HG03432 (cell line): Measurements from ENCODE around the gene GTPBP3.
A peak's percentile ranks its signal among the peaks of the same experiment; 100 is the strongest.
"Not testable (repeated sequence)": the region's sequence is repeated elsewhere in the genome, so short reads cannot be mapped to it uniquely, and the experiment has no call there.

Source experiments
- ATAC-seq: cut with Tn5 transposase; IDR thresholded peaks from one replicate; pipeline ENCODE4 v1.9.1; 2021; ENCODE audit warnings: mild to moderate bottlenecking, moderate library complexity; ENCODE audit not compliant: unreplicated experiment

Gene GTPBP3

GRCh38 chr19:17336872-17337674 lies at the start of gene GTPBP3:
TSS of gene GTPBP3 (plus strand) at chr19:17337553. CDS start at chr19:17337612, 59 bp downstream.
- ATAC-seq, result peak; percentile 64

DNA sequence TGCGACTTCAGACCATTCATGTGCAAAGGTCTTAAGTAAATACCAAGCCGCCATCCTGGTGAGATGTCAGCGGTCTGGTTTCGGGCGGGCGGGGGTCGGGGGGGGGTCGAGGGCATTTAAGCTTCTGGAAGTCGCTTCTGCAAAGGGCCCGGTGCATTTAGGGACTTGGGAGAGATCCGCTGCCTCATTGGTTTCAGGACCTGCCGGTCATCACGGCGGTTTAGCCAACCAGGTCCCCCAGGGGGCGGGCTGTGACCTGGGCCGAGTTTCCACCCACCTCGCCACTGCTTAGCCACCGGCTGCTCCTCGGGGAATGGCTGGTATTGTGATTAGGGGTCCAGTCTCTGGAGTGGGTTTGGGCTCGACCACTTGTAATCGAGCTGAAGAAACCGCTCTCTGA lies 47.9 kb upstream of the GTPBP3 start:
- ATAC-seq, result no peak

- peak; percentile 87 for ATAC-seq
Observed at GRCh38 chr19:17292301-17293074, 44.9 kb upstream of the GTPBP3 start.

- no peak for ATAC-seq
Observed at GRCh38 chr19:17293605-17294004, 43.7 kb upstream of the GTPBP3 start.

GRCh38 chr19:17294051-17294891 lies 43.1 kb upstream of the GTPBP3 start:
- ATAC-seq, result no peak

DNA sequence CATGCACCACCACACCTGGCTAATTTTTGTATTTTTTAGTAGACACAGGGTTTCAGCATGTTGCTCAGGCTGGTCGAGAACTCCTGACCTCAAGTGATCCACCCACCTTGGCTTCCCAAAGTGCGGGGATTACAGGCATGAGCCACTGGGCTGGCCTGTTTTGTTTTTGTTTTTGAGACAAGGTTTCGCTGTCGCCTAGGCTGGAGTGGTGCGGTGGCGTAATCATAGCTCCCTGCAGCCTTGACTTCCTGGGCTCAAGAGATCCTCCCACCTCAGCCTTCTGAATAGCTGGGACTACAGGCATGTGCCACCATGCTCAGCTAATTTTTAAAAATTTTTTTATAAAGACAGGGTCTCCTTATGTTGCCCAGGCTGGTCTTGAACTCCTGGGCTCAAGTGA lies 41.8 kb upstream of the GTPBP3 start:
- ATAC-seq, result not testable (repeated sequence)

DNA sequence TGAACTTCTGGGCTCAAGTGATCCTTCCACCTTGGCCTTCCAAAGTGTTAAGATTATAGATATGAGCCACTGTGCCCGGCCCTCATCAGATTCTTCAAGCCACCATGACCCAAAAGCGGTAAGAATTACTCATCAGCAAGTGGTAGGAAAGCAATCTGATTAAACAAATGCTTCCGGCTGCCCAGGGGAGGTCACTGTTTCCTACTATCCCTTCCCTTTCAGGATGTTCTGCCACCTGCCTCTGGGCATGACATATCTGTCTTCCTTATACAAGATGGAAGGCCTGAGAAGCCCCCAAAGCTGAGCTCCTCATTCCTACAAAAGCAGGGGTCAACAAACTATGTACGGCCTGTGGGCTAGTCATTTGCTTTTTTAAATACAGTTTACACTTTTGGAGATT lies 41.1 kb upstream of the GTPBP3 start:
- ATAC-seq, result no peak

DNA sequence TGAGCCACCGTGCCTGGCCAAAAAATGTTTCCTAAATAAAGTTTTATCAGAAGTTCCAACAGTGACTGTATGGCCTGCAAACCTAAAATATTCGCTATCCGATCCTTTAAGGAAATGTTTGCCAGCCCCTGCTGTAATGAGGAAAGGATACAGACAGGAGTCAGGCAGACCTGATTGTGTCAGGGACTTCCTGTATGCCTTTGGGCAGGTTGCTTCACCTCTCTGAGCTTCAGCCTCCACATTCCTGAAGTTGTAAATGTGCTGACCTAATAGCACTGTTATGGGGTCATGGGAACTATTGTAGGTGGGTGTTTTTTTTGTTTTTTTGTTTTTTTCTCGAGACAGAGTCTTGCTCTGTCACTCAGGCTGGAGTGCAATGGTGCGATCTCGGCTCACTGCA lies 40.4 kb upstream of the GTPBP3 start:
- ATAC-seq, result no peak

DNA sequence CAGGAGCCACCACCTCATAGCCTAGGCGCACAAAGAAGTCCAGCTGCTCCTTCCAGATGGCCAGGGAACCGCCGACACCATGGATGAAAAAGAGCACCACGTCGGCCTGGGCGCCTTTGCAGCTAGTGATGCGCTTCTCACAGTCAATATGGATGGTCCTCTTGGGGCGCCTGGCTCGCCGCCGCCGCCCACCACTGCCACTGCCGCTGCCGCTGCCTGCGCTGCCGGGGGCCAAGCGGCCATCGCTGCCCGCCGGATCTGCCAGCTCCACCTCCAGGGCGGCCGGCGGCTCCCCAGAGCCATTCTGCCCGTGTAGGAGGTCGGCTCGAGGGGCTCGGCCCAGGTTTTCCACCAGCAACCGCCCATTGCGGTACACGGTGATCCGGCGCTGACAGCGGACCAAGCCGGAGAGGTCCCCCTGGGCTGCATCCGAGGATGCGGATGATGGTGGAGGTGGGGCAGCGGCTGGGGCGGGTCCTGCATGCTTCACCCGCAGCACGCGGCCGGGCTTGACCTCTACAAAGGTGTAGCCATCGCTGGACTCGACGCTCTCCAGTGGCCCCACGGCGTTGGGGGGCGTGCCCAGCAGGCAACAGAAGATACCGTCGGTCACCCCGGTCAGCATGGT lies 36.2 kb upstream of the GTPBP3 start:
- no peak for ATAC-seq

GRCh38 chr19:17302391-17303166 lies 34.8 kb upstream of the GTPBP3 start:
- no peak for ATAC-seq

DNA sequence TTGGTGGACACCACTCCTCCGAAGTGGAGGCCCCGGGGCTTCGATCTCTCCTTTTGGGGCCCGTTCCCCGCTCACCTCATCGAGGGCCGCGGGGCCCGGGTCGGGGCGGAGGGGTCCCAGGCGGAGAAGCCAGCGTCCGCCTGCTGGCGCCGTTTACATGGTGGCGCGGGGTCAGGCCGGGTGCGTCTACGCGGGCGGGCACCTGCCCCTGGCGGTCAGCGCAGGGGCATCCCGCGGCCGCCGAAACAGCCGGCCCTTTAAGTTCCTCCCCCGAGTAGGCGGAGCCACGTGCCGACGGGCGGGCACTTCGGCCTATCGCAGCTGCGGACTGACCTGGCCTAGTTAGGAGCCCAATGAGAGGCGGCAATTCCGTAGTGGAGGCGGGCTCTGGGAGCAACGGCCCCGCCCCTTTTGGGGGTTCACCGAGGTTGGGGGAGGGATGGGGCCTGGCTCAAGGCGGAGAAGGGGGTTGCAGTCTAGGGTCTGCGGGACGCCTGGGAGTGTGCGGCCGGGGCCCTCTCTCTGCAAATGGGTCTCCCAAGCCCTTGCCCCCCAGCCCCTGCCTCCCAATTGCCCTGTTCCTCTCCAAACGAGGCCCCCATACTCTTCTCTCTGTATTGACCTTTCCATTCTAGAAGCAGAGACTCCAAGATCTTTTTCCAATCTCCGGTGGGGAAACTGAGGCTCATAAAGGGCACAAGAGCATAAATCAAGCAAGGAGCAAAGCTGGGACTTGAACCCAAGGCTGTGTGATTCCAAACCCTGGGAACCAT lies 34.0 kb upstream of the GTPBP3 start, which contains the start of gene ABHD8:
Gene ABHD8 (minus strand): TSS at position 259 of the 773 bp plus-strand sequence. CDS start 1,809 bp downstream, outside the sequence.
- ATAC-seq, result peak; percentile 58

DNA sequence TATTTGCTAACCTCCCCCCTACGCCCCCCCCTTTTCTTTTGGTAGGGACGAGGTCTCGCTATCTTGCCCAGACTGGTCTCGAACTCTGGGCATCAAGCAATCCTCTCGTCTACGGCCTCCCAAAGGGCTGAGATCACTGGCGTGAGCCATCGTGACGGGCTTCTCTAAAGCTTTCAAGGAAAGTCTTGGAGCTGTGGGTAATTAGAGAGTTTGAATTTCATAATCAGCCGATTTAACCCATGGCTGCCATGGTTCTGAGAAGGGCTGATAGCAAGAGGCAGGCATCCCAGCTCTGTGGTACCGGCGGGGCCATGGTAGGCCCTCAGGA lies 33.4 kb upstream of the GTPBP3 start:
- no peak for ATAC-seq

GRCh38 chr19:17304386-17305215 lies 32.8 kb upstream of the GTPBP3 start:
- no peak for ATAC-seq

GRCh38 chr19:17305216-17305516 lies 32.2 kb upstream of the GTPBP3 start:
- ATAC-seq, result no peak

DNA sequence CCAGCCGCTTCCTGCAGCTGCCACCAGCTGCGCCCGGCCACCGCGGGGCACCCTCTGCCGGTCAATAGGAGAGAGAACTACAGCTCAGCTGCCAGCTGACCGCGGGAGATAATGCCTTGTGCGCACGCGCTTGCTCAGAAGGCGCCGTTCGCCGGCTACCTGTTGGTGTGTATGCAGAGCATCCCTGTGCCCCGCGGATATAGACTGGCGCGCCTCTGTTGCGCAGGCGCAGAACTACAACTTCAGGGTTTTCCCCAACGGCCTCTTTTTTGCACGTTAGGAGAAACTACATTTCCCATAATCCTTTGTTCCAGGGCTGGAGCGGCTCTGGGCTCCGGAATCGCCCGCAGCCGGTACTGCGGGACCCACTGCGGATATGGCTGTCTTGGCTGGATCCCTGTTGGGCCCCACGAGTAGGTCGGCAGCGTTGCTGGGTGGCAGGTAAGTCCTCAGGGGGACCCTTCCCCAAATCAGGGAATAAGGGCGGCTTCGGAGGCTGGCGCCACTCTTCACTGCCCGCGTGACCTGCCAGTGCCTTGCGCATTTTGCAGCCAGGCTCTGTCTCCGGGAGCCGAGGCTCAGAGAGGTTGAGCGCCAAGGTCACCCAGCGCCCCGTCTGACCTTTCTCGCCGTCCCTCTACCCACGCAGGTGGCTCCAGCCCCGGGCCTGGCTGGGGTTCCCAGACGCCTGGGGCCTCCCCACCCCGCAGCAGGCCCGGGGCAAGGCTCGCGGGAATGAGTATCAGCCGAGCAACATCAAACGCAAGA lies 31.7 kb upstream of the GTPBP3 start, which contains the start of gene MRPL34:
Gene MRPL34 (plus strand): TSS at position 356 of the 768 bp plus-strand sequence. CDS start 21 bp downstream, at position 377.
- ATAC-seq, result peak; percentile 65

DNA sequence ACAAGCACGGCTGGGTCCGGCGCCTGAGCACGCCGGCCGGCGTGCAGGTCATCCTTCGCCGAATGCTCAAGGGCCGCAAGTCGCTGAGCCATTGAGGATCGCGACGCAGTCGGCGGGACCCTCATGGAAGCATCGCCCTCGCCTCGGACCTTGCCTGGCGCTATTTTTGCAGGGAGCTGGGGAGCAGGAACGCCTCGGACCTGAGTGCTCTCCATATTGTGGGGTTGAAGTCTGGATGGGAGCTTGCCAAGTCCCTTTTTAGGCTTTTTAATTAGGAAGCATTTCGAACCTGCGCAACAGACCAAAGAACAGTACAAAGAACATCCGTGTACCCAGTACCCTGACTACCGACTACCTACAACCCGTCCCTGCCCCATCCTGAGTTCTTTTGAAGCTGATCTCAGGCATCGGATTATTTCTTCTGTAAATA lies 31.1 kb upstream of the GTPBP3 start:
- ATAC-seq, result no peak

DNA sequence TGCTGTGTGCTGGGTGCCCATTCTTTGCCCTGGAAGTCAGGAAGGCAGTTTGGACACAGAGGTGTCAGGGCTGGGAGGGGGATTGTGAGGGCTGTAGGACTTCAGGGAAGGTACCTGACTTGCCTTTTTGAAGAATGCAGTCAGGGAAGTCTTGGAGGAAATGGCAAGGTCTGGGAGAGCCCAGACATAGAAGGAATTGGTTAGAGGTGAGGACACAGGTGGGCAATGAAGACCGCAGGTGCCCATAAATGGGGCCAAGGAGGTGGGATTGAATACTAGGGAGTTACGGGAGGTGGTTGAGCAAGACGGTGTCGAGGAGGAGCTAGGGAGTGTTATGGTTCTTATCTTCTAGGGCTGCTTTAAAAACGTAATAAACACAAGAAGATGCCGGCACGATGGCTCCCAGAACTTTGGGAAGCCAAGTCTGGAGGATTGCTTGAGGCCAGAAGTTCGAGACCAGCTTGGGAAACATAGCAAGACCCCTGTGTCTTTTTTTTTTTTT lies 29.4 kb upstream of the GTPBP3 start:
- ATAC-seq, result no peak
